Upper lobe of right lung (tissue), 1 donor: ENCODE results near the gene DUS1L. TPM values are rescaled to one million over a fixed set of nuclear protein-coding genes. Genes with fewer than 3 reads are reported as not detected.

Source experiments
- ATAC-seq: fragments of 200-7000 bp; cut with Tn5 transposase; one replicate; pipeline ENCODE4 v1.9.1; 2020; ENCODE audit warnings: mild to moderate bottlenecking, moderate library complexity
- DNase-seq: peaks from one replicate; pipeline ENCODE4 v3.0.0-alpha.2; 2020
- H3K27ac ChIP-seq: fragments of 200-600 bp; one replicate; pipeline ENCODE4 v1.8.0; 2022
- H3K27me3 ChIP-seq: fragments of 200-600 bp; one replicate; pipeline ENCODE4 v1.8.0; 2022; ENCODE audit warnings: mild to moderate bottlenecking
- H3K36me3 ChIP-seq: fragments of 200-600 bp; one replicate; pipeline ENCODE4 v1.8.0; 2022
- H3K4me1 ChIP-seq: fragments of 200-600 bp; one replicate; pipeline ENCODE4 v1.8.0; 2022
- H3K4me3 ChIP-seq: fragments of 200-600 bp; one replicate; pipeline ENCODE4 v1.8.0; 2022; ENCODE audit warnings: mild to moderate bottlenecking
- H3K9me3 ChIP-seq: fragments of 200-600 bp; one replicate; pipeline ENCODE4 v1.8.0; 2022
- intact Hi-C: fragments of 100-400 bp; cut with DNase I; formaldehyde crosslinking; loops from one replicate; pipeline ENCODE4 v1.11.0; 2022
- total RNA-seq: library from RNA; stranded (reverse); fragmentation: NEBNext Ultra II Directional; extraction: Animal tissue kit (Norgen Biotek cat#: 25700); gene quantifications from one replicate; pipeline ENCODE4 v1.2.1, GENCODE V29; 2021
- TF ChIP-seq, protein P1 (sequence below): fragments of 200-600 bp; IDR thresholded peaks from one replicate; pipeline ENCODE4 v1.8.0; 2022; ENCODE audit warnings: antibody characterized with exemption
- donor health status: DM: no; HTN: yes; CAD: no; lungs with severe emphysema.

The DUS1L gene
- total RNA-seq, 1 donor from 2014 or later = 82.4 TPM

DNA sequence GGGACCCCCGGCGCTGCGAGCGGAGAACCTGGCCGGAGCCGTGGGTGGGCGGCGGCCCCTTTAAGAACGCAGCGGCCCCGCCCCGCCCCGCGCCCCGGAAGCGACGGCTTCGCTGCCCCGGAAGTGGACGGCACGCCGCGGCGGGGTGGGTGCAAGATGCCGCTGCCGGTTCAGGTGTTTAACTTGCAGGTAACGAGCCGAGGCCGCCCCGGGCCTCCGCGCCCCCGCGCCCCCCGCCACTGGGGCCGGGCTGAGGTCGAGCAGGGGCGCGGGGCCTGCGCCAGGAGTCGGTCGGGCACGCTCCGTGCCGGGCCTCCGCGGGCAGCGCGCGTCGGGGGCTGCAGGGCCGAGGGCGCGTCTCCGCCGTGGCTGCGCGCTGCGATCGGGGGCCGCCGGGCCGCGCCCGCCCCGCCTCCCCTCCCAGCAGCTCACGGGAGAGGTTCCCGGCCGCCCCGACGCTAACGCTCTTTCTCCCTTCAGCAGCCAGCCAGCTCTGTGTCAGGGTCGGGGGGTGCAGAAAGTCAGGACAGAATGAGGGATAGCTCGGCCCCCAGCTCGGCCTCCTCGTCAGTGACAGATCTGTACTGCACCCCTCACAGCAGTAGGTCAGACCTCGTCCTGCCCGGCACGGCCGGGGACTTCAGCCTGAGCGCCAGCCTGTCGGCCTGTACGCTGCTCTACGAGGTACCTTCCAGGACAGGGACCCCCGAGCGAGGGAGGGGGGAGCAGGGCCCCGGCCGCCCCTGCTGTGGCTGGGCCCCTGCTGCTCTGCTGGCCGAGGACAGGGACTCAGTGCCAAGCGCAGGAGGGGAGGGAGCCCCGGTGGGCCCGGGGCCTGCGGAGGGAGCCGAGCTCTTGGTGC lies 13.6 kb downstream of the DUS1L start, which contains the start of the genes GPS1 and RFNG:
Gene GPS1, plus strand, starts transcription at position 123 of the 862 bp plus-strand sequence. Its CDS starts 34 bp downstream, at position 157.
Gene RFNG, minus strand, starts transcription at position 36 of the 862 bp plus-strand sequence. CDS start 45 bp downstream, outside the sequence.
- ATAC-seq (peak; percentile 78), DNase-seq (peak; percentile 92)
- intact Hi-C loops = no loop called here
- H3K4me3 ChIP-seq = peak within 1 kb of the TSS; percentile 83
- H3K9me3 ChIP-seq = no peaks in the 10 kb centered on the region
- no peaks in the 10 kb centered on the region for H3K27me3 ChIP-seq
- H3K36me3 ChIP-seq = peaks cover 39% of the 10 kb centered on the region
- TF ChIP-seq, protein P1, sequence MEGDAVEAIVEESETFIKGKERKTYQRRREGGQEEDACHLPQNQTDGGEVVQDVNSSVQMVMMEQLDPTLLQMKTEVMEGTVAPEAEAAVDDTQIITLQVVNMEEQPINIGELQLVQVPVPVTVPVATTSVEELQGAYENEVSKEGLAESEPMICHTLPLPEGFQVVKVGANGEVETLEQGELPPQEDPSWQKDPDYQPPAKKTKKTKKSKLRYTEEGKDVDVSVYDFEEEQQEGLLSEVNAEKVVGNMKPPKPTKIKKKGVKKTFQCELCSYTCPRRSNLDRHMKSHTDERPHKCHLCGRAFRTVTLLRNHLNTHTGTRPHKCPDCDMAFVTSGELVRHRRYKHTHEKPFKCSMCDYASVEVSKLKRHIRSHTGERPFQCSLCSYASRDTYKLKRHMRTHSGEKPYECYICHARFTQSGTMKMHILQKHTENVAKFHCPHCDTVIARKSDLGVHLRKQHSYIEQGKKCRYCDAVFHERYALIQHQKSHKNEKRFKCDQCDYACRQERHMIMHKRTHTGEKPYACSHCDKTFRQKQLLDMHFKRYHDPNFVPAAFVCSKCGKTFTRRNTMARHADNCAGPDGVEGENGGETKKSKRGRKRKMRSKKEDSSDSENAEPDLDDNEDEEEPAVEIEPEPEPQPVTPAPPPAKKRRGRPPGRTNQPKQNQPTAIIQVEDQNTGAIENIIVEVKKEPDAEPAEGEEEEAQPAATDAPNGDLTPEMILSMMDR = no peak
- peak within 1 kb of the TSS; percentile 61 for H3K27ac ChIP-seq
- H3K4me1 ChIP-seq = peaks cover 20% of the 10 kb centered on the region

DNA sequence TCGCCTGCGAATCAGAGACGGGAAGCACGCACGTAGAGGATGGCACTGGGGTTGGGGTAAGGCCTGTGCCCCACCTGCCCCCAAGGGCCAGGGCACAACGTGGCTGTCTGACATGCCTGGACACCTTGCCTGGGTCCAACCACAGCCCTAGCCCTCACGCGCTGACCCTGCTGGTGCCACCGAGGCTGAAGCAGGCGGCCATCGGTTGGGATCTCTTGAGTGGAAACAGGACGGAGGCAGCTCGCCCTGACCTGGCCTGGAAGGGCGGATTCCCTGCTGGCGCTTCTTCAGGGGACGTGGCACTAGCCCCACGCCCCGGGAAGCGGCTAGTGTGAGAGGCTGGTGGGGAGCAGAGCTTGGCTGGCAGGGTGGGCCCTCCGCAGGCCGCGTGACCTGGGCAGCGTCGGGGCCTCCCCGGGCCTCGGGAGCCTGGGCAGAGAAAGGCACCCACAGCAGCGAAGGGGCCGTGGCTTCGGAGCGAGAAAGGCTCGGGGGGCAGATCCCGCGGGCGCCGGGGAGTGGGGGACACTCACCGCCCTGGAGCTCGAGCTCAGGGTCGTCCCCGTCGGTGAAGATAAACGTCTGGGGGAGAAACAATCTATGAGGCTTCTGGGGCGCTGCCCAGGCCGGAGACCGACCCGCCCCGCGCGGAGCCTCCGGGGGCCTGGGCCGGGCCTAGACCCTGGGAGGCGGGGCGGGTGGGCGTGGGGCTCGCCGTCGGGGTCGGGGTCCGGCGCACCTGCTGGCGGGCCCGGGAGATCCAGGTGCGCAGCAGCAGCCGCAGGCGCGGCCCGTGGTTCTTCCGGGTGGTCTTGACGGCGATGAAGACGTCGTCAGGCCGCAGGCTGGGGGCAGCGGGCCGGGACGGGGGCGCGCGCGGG lies 14.6 kb downstream of the DUS1L start:
- TF ChIP-seq, protein P1 = no peak
- Histone ChIP-seq H3K27ac (peak overlapping the region; percentile 61), H3K36me3 (peaks cover 29% of the 10 kb centered on the region), H3K4me1 (peaks cover 20% of the 10 kb centered on the region), H3K4me3 (peak overlapping the region; percentile 68), H3K9me3 (no peaks in the 10 kb centered on the region), H3K27me3 (no peaks in the 10 kb centered on the region)
- ATAC-seq = no peak
- intact Hi-C loops = no loop called here
- DNase-seq = no peak

DNA sequence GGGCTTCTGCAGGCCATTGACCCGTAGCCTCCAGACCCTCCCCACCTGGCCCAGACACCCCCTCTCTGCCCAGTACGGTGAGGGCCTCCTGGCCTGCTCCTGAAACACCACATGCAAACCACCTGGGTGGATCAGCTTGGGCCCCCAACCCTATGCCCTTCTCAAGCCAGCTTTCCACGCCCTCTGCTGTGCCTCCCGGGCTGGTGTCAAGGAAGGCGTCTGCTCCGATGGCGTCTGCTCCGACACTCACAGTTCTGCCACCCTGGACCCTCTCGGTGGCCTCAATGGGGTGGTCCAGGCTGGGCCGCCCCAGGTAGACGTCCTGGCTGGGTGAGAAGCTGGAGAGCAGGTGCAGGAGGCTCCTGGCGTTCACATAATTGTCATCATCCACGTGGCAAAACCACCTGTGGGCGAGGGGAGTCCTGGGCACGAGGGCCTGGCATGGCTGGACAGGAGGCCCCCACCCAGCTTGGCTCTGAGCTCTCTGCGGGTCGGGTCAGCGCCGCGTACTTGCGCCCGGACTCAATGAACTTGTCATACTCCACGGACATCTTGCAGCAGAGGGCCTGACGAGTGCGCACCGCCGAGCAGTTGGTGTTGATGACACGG lies 15.3 kb downstream of the DUS1L start:
- peak overlapping the region; percentile 61 for H3K27ac ChIP-seq
- H3K4me3 ChIP-seq = peak overlapping the region; percentile 68
- H3K9me3 ChIP-seq = no peaks in the 10 kb centered on the region
- ATAC-seq (no peak), DNase-seq (no peak)
- intact Hi-C loops = no loop called here
- H3K36me3 ChIP-seq = peaks cover 23% of the 10 kb centered on the region
- no peaks in the 10 kb centered on the region for H3K27me3 ChIP-seq
- TF ChIP-seq, protein P1 = no peak
- H3K4me1 ChIP-seq = peaks cover 20% of the 10 kb centered on the region

DNA sequence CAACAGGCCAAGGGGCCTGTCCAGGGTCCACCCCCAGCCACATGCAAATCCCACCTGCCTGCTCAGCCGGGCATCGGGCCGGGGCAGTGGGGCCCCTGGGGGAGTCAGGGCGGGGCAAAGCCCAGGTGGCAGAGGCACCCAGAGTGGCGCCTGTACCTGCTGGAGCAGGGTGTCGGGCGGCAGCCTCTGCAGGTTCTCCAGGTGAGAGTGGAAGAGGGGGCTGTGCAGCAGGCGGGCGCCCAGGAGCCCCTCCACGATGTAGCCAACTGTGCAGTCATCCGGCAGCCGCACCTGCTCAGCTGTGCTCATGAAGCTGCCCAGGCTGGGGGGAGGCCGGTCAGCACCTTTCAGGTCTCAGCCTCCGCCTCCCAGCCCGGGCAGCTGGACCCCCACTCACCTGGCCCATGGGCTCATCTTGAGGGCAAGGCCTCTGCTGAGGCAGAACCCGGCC lies 16.1 kb downstream of the DUS1L start:
- peaks cover 20% of the 10 kb centered on the region for H3K4me1 ChIP-seq
- intact Hi-C loops = no loop called here
- no peaks in the 10 kb centered on the region for H3K9me3 ChIP-seq
- ATAC-seq (no peak), DNase-seq (no peak)
- H3K27me3 ChIP-seq = no peaks in the 10 kb centered on the region
- H3K4me3 ChIP-seq = no peak overlapping the region
- TF ChIP-seq, protein P1 = no peak
- H3K27ac ChIP-seq = no peak overlapping the region
- peaks cover 16% of the 10 kb centered on the region for H3K36me3 ChIP-seq

DNA sequence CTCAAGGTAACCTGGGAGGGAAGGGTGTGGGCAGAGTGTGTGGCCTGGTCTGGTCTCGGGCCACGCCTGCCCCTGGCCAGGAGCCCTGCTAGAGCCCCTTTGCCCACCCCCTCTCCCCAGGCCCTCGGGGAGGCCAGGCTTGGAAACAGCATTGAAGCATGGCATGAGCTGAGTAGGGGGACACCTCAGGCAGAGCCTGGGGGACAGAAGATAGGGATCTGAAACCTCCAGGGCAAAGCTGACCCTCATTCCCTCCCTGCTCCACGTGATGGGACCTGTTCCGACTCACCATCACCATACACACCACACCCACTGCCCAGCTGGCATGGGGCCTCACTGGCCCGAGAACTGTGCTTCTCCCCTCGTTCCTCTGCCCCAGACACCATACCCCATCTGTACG lies 16.5 kb downstream of the DUS1L start:
- no peak for ATAC-seq
- intact Hi-C loops = no loop called here
- H3K36me3 ChIP-seq = peaks cover 15% of the 10 kb centered on the region

More for the DNA sequence above, 16.5 kb downstream of the DUS1L start:
- Histone ChIP-seq H3K27me3 (no peaks in the 10 kb centered on the region), H3K4me1 (peaks cover 20% of the 10 kb centered on the region), H3K4me3 (no peak overlapping the region), H3K27ac (no peak overlapping the region), H3K9me3 (no peaks in the 10 kb centered on the region)
- DNase-seq = no peak
- TF ChIP-seq, protein P1 = no peak
